CD1c-positive myeloid dendritic cell (primary cell): ENCODE results near the gene DAAM2.

Experiments
- DNase-seq: peaks from one replicate; pipeline ENCODE4 v3.0.0-alpha.2; 2016; ENCODE audit errors: extremely low spot score

DAAM2 gene

DNA sequence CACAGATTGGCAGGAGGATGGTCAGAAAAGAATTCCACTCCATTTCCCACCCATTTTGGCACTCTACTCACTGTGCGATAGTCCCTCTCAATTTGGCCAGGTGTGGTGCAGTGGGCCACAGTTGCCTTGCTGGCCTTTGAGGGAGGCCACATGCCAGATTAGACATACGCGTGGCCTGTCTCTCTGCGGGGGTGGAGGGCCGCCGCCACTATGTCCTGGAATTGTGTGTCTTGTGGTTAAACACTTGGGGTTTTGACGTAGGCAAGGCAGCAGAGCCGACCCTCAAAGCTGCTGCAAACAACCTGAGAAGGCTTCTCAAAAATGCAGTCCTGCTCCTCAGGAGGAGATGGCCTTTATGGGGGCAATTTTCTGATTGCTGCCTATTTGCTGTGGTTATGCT, 4.9 kb upstream of the DAAM2 start:
- DNase-seq, result no peak

- no peak for DNase-seq
These were observed 1.4 kb upstream of the DAAM2 start for GRCh38 chr6:39790772-39791171.

GRCh38 chr6:39791311-39791710, 865 bp upstream of the DAAM2 start:
- no peak for DNase-seq

DNA sequence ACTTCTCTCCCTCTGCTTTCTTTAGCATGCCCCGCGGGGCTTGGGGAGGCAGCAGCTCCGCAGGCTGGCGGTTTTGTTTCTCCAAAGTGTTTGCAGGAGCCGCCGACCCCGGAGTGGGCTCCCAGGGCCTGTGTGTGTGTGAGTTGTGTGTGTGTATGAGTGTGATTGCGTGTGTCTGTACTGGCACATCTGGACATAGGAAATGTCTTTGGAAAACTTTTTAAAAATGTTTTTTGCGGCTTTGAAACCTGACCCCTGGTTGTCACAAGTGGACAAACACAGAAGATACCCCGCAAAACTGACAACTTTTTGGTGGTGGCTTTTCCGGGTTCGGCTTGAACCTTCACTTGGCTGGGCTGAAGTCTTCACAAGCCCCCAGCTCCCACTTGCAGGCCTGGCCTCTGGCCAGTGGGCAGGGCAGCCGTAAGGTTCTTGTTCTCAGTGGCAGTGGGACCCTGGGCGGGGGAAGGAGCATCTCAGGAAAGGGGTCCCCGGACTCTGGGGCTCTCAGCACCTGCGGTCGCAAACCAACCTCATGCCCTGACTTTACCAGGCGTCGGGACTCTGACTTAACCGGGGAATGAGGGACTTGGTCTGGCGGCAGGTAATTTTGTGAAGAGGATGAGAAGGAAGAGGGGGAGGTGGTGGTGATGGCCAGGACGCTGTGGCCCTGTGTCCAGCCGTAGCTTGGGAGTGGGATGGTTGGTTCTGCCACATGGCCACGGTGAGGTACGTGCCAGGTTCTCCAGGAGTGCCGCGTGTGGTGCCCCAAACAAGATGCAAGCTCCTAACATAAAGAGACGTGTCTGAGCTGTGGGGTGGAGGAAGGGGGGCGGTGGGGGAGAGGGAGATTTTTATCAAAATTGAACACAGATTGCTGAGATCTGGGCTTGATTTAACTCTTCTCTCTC, 619 bp downstream of the DAAM2 start:
- no peak for DNase-seq

GRCh38 chr6:39793516-39793915, 1.3 kb downstream of the DAAM2 start:
- DNase-seq, result no peak

DNA sequence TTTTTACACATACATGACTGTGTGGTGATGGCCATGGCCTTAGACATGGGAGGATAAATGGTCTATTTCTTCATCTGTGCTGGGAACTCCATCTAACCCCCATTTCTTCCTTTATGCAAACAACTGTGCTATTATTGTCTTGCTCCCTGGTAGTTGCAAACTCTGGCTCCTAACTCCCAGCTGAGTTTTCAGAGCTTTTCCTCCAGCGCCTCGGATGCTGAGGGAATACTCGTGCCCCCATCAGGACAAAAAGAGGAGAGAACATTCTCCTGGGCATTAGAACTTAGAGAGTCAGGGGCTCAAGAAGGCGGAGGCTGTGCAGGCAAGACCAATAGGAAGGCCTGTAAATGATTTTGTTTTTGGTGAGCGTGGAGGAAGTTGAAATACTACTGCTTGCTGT, 2.1 kb downstream of the DAAM2 start:
- DNase-seq, result no peak

GRCh38 chr6:39797751-39798150, 5.6 kb downstream of the DAAM2 start:
- no peak for DNase-seq

DNA sequence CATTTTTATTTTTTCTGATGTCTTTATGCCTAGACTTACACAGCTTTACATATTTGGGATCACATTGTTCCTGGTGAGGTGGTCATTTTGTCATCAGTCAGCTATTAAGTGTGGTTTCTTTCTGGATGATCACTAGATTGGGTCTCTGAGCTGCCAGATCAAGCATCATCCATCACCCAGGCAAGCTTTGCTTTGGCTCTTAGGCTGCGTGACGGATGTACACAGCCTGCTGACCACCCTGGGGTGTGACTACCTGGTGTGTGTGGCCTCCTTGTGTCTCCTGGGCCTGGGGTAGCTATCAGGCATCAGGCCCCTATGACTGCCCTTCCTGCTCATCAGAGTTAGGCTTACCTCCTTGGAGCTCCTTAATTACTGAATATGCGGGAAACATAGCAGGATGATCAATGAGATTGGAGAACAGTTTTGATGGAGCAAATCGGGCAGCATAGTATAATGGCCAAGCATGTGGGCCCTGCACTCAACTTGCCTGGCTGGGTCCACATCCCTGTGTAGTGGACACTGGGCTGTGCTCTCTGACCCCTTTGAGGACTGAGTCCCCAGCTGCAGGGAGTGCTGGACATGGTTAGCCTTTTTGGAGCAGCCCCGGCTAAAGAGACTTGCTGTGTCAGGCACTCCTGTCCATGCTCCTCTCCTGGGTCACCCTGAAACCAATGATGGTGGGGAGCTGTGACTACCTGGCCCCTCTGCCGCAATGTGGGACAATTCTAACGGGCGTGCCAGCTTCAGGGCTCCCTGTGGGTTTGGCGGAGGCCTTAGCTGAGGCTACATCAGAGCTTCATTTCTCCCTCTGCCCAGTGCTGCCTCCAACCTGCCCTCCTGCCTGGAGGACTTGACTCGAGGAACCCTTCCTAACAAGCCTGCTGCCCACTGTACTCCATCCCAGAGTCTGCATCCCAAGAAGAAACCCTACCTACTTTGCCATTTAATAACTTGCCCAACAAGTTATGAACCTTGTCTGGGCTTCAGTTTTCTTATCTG, 8.2 kb downstream of the DAAM2 start:
- no peak for DNase-seq

- DNase-seq, result no peak
These were observed 9.5 kb downstream of the DAAM2 start for GRCh38 chr6:39801456-39802251.

DNA sequence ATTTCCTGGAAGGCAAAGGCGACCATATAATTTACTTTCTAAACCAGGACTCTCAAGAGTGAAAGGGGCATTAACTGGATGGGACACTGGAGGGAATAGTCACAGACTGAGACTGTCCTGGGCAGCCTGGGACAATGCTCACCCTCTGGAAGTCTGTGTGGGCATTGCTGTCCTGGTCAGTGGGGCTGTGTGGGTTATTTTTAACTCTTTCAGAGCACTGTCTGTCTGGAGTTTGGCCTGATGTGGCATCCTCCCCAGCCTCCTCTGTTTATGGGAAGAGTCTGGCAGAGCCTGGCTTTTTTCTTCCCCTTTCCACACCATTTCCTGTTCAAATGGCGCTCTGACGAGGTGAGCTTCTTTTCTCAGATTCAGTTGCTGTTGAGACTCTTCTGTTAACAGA, 11.7 kb downstream of the DAAM2 start:
- DNase-seq, result no peak

GRCh38 chr6:39804466-39805065, 12.4 kb downstream of the DAAM2 start:
- DNase-seq, result no peak

DNA sequence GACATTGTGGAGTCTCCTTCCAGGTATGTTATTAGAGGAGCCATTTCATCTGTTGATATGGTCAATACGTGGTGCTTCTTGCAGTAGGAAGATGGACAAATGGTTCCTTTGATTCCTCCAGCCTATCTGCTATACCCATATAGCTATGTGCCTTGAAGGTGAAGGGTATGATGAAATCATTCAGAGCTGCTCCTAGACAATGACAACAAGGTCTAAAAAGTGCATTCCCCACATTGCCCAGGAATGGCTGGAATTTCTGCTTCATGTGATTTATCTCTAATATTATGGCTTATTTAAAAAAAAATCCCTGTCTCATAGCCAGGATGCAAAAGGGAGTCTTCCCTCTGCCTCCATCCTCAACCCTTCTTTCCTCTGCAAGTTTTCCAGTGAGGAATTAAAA, 14.1 kb downstream of the DAAM2 start:
- no peak for DNase-seq

DNA sequence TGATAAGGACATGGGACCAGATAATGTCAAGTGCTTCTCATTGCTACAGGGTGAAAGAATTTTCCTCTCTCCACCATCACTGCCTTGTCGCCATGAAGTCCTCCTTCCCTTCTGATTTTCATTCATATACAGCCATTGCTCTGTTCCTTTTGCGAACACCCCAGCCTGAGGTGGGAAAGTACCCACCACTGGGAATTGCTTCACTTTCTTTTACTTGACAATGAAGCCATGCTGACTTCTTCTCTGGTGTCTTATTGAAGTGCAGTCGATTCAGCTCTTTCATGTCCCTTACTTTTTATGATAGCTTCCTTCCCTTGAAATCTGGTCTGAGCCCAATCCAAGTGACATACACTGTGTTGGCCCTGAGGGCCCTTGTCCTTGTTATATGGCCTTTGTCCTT, 16.2 kb downstream of the DAAM2 start:
- no peak for DNase-seq

DNA sequence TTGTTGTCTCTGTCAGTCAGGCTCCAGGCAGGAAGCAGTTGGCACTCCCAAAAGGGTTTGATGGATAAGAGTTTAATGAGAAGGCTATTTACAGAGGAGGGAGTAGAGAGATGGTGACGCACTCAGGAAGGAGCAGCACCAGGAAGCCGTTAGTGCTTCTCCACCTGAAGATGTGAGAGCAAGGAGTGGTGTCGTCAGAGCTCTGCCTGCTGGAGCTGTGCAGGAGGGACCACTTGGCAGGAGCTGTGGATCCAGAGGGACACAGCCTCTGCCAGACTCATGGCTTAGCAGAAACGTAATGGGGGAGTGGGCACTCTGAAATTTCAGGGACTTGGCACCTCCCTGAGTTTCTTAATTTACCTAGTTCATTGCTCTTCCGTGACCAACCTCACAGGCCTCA, 16.8 kb downstream of the DAAM2 start:
- no peak for DNase-seq

- DNase-seq, result no peak
These were observed 19.7 kb downstream of the DAAM2 start for GRCh38 chr6:39811835-39812345.

DNA sequence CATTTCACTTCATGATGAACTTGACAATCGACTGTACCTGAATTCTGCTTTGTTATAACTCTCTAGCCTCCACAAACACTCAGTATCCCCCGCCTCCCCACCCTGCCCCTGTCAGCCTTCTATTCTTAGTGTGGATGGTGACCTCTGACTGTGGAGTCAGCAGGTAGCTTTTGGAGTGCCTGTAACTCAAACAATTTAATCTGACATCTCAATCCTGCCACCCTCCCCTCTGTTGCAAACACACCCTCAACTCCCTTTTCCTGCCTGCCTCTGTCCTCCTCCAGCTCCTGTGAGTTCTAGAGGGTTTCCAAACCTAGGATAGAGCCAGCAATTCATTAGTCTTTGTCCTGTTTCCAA, 20.3 kb downstream of the DAAM2 start:
- DNase-seq, result no peak

DNA sequence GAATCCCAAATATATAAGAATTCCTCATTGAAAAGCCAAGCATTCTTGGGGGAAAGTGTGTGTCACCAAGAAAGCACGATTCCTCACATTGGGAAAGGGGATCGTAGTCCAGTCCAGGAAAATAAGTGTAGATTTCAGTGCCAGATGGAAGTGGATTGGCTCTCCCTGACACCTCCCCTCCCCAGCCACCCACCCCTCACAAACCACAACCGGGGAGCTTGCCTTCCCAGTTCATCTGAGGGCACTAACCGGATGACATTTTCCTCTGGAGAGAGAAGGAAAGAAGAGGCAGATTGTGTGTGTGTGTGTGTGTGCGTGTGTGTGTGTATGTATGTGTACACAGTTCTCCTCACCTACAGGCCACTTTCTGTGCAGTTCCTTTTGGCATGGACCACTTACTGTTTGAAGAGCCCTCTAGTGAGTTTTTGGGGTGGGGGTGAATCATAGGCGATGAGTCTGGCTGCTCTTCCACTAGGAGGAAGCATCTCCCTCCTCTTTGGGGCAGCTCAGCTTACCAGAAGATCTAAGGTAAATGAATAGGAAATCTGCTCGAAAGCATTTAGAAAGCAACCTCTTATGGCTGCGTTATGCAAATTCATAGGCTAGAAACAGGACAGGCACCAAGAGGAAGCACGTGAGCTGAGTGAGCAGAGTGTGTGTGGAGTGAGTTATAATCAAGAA, 20.8 kb downstream of the DAAM2 start:
- no peak for DNase-seq

GRCh38 chr6:39814236-39814635, 22.1 kb downstream of the DAAM2 start:
- no peak for DNase-seq

DNA sequence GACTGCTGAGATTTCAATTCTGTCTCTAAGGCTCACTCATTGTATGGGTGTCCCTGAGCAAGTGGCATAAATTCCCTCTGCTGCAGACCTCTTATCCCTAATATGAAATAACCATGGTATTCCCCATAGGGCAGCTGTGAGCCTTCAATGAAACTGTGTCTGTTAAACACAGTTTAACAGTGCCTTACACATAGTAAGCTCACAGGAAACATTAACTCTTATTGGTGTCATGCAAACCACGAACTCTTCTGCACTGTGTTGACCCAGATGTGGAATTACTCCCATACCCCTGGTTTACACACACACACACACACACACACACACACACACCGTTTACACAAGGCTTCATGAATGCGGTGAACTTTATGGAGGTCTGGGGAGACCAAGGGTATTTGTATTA, 23.2 kb downstream of the DAAM2 start:
- no peak for DNase-seq

GRCh38 chr6:39816747-39817146, 24.6 kb downstream of the DAAM2 start:
- no peak for DNase-seq

DNA sequence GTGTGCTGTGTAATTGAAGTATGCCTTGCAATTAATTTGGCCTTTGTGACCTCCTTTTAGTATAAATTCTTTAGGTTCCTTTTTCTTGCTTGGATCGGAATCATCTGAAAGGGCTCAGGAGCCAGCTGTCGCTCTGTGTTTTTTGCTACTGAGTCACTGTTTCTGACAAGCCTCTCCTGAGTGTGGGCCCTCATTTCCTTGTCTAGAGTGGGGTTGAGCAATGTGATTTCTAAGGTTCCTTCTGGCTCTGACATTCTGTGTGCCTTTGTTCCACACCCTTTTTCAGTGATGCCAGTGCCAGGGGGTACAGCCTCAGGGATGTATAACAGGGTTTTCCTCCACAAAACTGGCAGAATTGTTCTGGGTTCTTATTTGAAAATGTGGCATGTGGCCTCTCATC, 26.5 kb downstream of the DAAM2 start:
- no peak for DNase-seq
